HEK293T (cell line): ENCODE data around the gene SERGEF.
A peak's percentile ranks its signal among the peaks of the same experiment; 100 is the strongest.

ENCODE experiments used
- CTCF ChIA-PET: fragments of 350-600 bp; formaldehyde crosslinking; extraction: SDS; loops from one replicate; lab custom pipeline; 2021; ENCODE audit warnings: antibody characterized with exemption, inconsistent platforms; lab: Yijun Ruan, JAX
- POLR2A ChIA-PET: fragments of 350-600 bp; formaldehyde crosslinking; extraction: SDS; loops from one replicate; lab custom pipeline; 2020; ENCODE audit warnings: antibody characterized with exemption, inconsistent platforms; lab: Yijun Ruan, JAX
- DNase-seq: peaks from one replicate; pipeline ENCODE4 v3.0.0; 2012; ENCODE audit warnings: mixed read lengths; ENCODE audit errors: extremely low spot score
- ARNT ChIP-seq: fragments of 450-650 bp; IDR thresholded peaks from 2 replicates; pipeline ENCODE4 v1.6.1; 2017; ENCODE audit warnings: mild to moderate bottlenecking
- BHLHE40 ChIP-seq: fragments of 450-650 bp; IDR thresholded peaks from 2 replicates; pipeline ENCODE4 v1.6.1; 2016; ENCODE audit warnings: mild to moderate bottlenecking, moderate library complexity, borderline replicate concordance
- CTBP1 ChIP-seq: fragments of 450-650 bp; IDR thresholded peaks from 2 replicates; pipeline ENCODE4 v1.6.1; 2016; ENCODE audit warnings: borderline replicate concordance
- ELF4 ChIP-seq: fragments of 450-650 bp; IDR thresholded peaks from 2 replicates; pipeline ENCODE4 v1.6.1; 2017; ENCODE audit warnings: antibody characterized with exemption
- FOXA1 ChIP-seq: fragments of 450-650 bp; IDR thresholded peaks from 2 replicates; pipeline ENCODE4 v1.6.1; 2016; ENCODE audit warnings: mild to moderate bottlenecking
- FOXK2 ChIP-seq: fragments of 450-650 bp; IDR thresholded peaks from 2 replicates; pipeline ENCODE4 v1.6.1; 2016; ENCODE audit warnings: mild to moderate bottlenecking
- FOXM1 ChIP-seq: fragments of 450-650 bp; IDR thresholded peaks from 2 replicates; pipeline ENCODE4 v1.6.1; 2017; ENCODE audit warnings: mild to moderate bottlenecking, borderline replicate concordance
- HDGF ChIP-seq: fragments of 450-650 bp; IDR thresholded peaks from 2 replicates; pipeline ENCODE4 v1.6.1; 2017; ENCODE audit warnings: antibody characterized with exemption, borderline replicate concordance
- L3MBTL2 ChIP-seq: fragments of 450-650 bp; conservative IDR thresholded peaks from 2 replicates; pipeline ENCODE4 v1.6.1; 2016; ENCODE audit warnings: mild to moderate bottlenecking
- LEF1 ChIP-seq: fragments of 450-650 bp; IDR thresholded peaks from 2 replicates; pipeline ENCODE4 v1.6.1; 2017; ENCODE audit warnings: mild to moderate bottlenecking, borderline replicate concordance
- NFRKB ChIP-seq: fragments of 450-650 bp; IDR thresholded peaks from 2 replicates; pipeline ENCODE4 v1.6.1; 2016; ENCODE audit warnings: mild to moderate bottlenecking, moderate library complexity
- PKNOX1 ChIP-seq: fragments of 450-650 bp; IDR thresholded peaks from 2 replicates; pipeline ENCODE4 v1.6.1; 2016
- SP1 ChIP-seq: fragments of 450-650 bp; IDR thresholded peaks from 2 replicates; pipeline ENCODE4 v1.6.1; 2017
- SUZ12 ChIP-seq: fragments of 450-650 bp; IDR thresholded peaks from 2 replicates; pipeline ENCODE4 v1.6.1; 2016; ENCODE audit warnings: mild to moderate bottlenecking
- TARDBP ChIP-seq: fragments of 450-650 bp; IDR thresholded peaks from 2 replicates; pipeline ENCODE4 v1.6.1; 2016
- ZNF384 ChIP-seq: fragments of 450-650 bp; IDR thresholded peaks from 2 replicates; pipeline ENCODE4 v1.6.1; 2016

The SERGEF gene

GRCh38 chr11:17850336-17850735 is 162.5 kb downstream of the SERGEF start:
- CTCF ChIA-PET: no interaction called here
- POLR2A ChIA-PET: no interaction called here
- TF ChIP-seq ELF4 (no peak), CTBP1 (no peak), L3MBTL2 (no peak), ZNF384 (no peak), FOXK2 (no peak), NFRKB (no peak), PKNOX1 (no peak), TARDBP (no peak), LEF1 (no peak), SP1 (no peak), ARNT (no peak), FOXA1 (no peak), FOXM1 (no peak), BHLHE40 (no peak), SUZ12 (no peak), HDGF (no peak)
- no peak for DNase-seq

- CTCF ChIA-PET: interaction anchor here (2.6 kb wide), 1 partner anchor 16 kb away, joined by 11 read pairs; no protein-coding TSS in a partner anchor
- POLR2A ChIA-PET: no interaction called here
- TF ChIP-seq SP1: no peak
- TF ChIP-seq BHLHE40: no peak
- TF ChIP-seq HDGF: no peak
- no peak for TF ChIP-seq TARDBP
- TF ChIP-seq ELF4: no peak
- no peak for TF ChIP-seq L3MBTL2
- TF ChIP-seq ZNF384: no peak
- TF ChIP-seq FOXK2: no peak
- TF ChIP-seq NFRKB: no peak
- DNase-seq: no peak
Observed at GRCh38 chr11:17848715-17849114, 164.1 kb downstream of the SERGEF start.

GRCh38 chr11:17846852-17847453 is 165.9 kb downstream of the SERGEF start:
- POLR2A ChIA-PET: no interaction called here
- TF ChIP-seq FOXA1: no peak
- no peak for TF ChIP-seq CTBP1
- no peak for TF ChIP-seq LEF1
- no peak for TF ChIP-seq FOXM1
- no peak for TF ChIP-seq SP1
- no peak for TF ChIP-seq SUZ12
- TF ChIP-seq NFRKB: no peak
- no peak for TF ChIP-seq BHLHE40
- CTCF ChIA-PET: interaction anchor here (2.6 kb wide), 1 partner anchor 18 kb away, joined by 11 read pairs; no protein-coding TSS in a partner anchor
- peak; percentile 9 for DNase-seq

- DNase-seq: no peak
- TF ChIP-seq NFRKB (no peak), BHLHE40 (no peak), PKNOX1 (no peak), ARNT (no peak), TARDBP (no peak), CTBP1 (no peak), FOXM1 (no peak), SP1 (no peak), ZNF384 (no peak), LEF1 (no peak), L3MBTL2 (no peak), ELF4 (no peak)
- POLR2A ChIA-PET: no interaction called here
- CTCF ChIA-PET: no interaction called here
Observed at GRCh38 chr11:17845431-17845881, 167.4 kb downstream of the SERGEF start.

- ChIA-PET CTCF (no interaction called here), POLR2A (no interaction called here)
- TF ChIP-seq L3MBTL2 (no peak), ZNF384 (no peak), PKNOX1 (no peak), FOXM1 (no peak), SP1 (no peak), FOXA1 (no peak), ARNT (no peak), HDGF (no peak), ELF4 (no peak), FOXK2 (no peak), BHLHE40 (no peak), SUZ12 (no peak)
Observed at GRCh38 chr11:17840101-17840548, 172.7 kb downstream of the SERGEF start.

GRCh38 chr11:17839450-17839849 is 173.4 kb downstream of the SERGEF start:
- ChIA-PET CTCF (no interaction called here), POLR2A (no interaction called here)
- no peak for DNase-seq
- TF ChIP-seq L3MBTL2 (no peak), FOXK2 (no peak), SP1 (no peak), HDGF (no peak), ZNF384 (no peak), ELF4 (no peak), FOXA1 (no peak), TARDBP (no peak)

More at GRCh38 chr11:17840101-17840548, 172.7 kb downstream of the SERGEF start:
- no peak for DNase-seq
